Hepatocyte (in vitro differentiated cells): ENCODE results near the gene TANGO6.

Experiments used
- CTCF ChIP-seq: fragments of 200-600 bp; sonication (generic); IDR thresholded peaks from 2 replicates; pipeline ENCODE4 v1.5.1; 2016; ENCODE audit warnings: antibody characterized with exemption, mild to moderate bottlenecking; ENCODE audit not compliant: poor library complexity
- EZH2 ChIP-seq: fragments of 200-600 bp; sonication (generic); IDR thresholded peaks from 2 replicates; pipeline ENCODE4 v1.6.1; 2016; ENCODE audit warnings: antibody characterized with exemption, mild to moderate bottlenecking, borderline replicate concordance
- EZH2phosphoT487 ChIP-seq: fragments of 200-600 bp; sonication (generic); IDR thresholded peaks from one replicate; pipeline ENCODE4 v1.6.1; 2018; ENCODE audit warnings: antibody characterized with exemption, mild to moderate bottlenecking, low read depth, moderate library complexity; ENCODE audit not compliant: unreplicated experiment, severe bottlenecking

- TF ChIP-seq EZH2 (no peak), CTCF (no peak), EZH2phosphoT487 (no peak)
These were observed 251.9 kb downstream of the TANGO6 start for GRCh38 chr16:69095193-69095592.
